ENCODE measurements around the gene SLC35B1. TPM values are rescaled to one million over a fixed set of nuclear protein-coding genes. Genes with fewer than 3 reads are reported as not detected.

The SLC35B1 gene
- total and polyA plus RNA-seq, 10 of the 15 experiments (the other 5 are each of a cell fraction or from before 2014, with no cell fraction given) = 40.0 to 113 (median 51.6) TPM

DNA sequence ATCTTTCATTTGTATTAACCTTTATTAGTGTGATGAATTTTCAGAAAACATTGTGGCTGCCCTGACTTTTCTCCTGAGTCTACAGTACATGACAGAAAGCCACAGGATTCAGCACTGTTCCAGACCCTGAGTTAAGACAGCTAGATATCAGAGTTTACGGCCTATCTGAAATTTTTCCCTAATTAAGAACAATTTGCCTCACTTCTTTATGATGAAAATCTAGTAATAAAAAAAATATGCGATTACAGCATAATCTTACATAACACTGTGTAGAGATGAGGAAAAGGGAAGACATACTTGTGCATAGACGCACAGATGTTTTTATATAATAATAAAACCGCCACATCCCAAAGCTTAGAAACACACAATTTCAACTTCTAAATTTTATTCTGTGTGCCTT, 37.1 kb downstream of the SLC35B1 start:
- ChIA-PET RAD21 (ENCODE audit: unreplicated experiment) (interaction anchor here (0.8 to 1.8 kb wide), 3 partner anchors 11 to 25 kb away, joined by 3 to 4 read pairs (median 3); no protein-coding TSS in a partner anchor), POLR2A (interaction anchor here (1.1 kb wide), 1 partner anchor 9 kb away, joined by 4 read pairs; no protein-coding TSS in a partner anchor), SMC1A (ENCODE audit: uncharacterized antibody, unreplicated experiment) (interaction anchor here (1.1 to 2.1 kb wide), 6 partner anchors 10 to 43 kb away, joined by 4 to 8 read pairs (median 6); no protein-coding TSS in a partner anchor), CTCF (interaction anchor here (1.3 to 3.4 kb wide), 4 partner anchors 20 to 113 kb away, joined by 4 to 11 read pairs (median 6); no protein-coding TSS in a partner anchor)
- ATAC-seq = no peak; the same call in 2 of the 3 replicates
- H3K79me2 ChIP-seq (ENCODE audit: control insufficient read depth, insufficient read depth, low read length) = peaks cover 71% of the 10 kb centered on the region
- BruUV-seq (replicated peaks) = no TSS peak
- H3K27ac ChIP-seq (ENCODE audit: control insufficient read depth, insufficient read depth) = no peak overlapping the region
- H3K4me3 ChIP-seq = no peak overlapping the region
- H2AFZ ChIP-seq (ENCODE audit: control insufficient read depth, low read depth, low read length) = no peak overlapping the region
- H3K4me2 ChIP-seq (ENCODE audit: control insufficient read depth, insufficient read depth) = 0 out of 2 replicates have a peak overlapping the region, but pooled peaks have one; percentile 19
- no peak overlapping the region for H3K9ac ChIP-seq (ENCODE audit: control insufficient read depth, insufficient read depth, low read length)
- H3K9me3 ChIP-seq (replicated peaks; ENCODE audit: control insufficient read depth, insufficient read depth, low read length) = no peaks in the 10 kb centered on the region
- no peaks in the 10 kb centered on the region for H3K27me3 ChIP-seq (replicated peaks in 1 of 2; ENCODE audit: control insufficient read depth in 2 of 2, insufficient read depth in 2 of 2, low read length in 1 of 2)
- H3K36me3 ChIP-seq (ENCODE audit: control insufficient read depth in 2 of 2, insufficient read depth in 2 of 2, low read length in 1 of 2) = no peaks in the 10 kb centered on the region; a peak in 1 of 4 replicates
- peaks cover 1% of the 10 kb centered on the region for H3K4me1 ChIP-seq (ENCODE audit: control insufficient read depth, insufficient read depth, low read length)
- no peaks in the 10 kb centered on the region; the same call in 1 of the 2 replicates for H4K20me1 ChIP-seq (ENCODE audit: control insufficient read depth, insufficient read depth)
- intact Hi-C loops (cut with micrococcal nuclease; ENCODE audit: unreplicated experiment) = no loop called here
- 96% methylated on average over 4 of the region's 4 CpGs for WGBS (ENCODE audit: insufficient coverage, insufficient replicate concordance, low lambda C conversion rate, missing lambda C conversion rate)
- DNase-seq (ENCODE audit: low read depth, low spot score) = no peak
- in situ Hi-C loops (cut with MboI) = no loop called here
- FAIRE-seq = no peak
- TF ChIP-seq CBX3 (IDR thresholded peaks at IDR 0.05; ENCODE audit: borderline replicate concordance, low read depth) (no peak), MEF2A (IDR thresholded peaks at IDR 0.05; ENCODE audit: insufficient read depth, low read depth, low read length) (no peak), NFYA (IDR thresholded peaks at IDR 0.05; ENCODE audit: borderline replicate concordance, low read depth, low read length) (no peak), SPI1 (IDR thresholded peaks at IDR 0.05; ENCODE audit: borderline replicate concordance, insufficient read depth, low read depth, low read length) (no peak), CHD2 (IDR thresholded peaks at IDR 0.05; ENCODE audit: borderline replicate concordance, low read depth, low read length) (no peak), HDAC6 (IDR thresholded peaks at IDR 0.05; ENCODE audit: unreplicated experiment) (no peak), WRNIP1 (IDR thresholded peaks at IDR 0.05; ENCODE audit: borderline replicate concordance, low read depth, low read length) (no peak), CBFB (IDR thresholded peaks at IDR 0.05; ENCODE audit: low read depth) (no peak), TARDBP (IDR thresholded peaks at IDR 0.05; ENCODE audit: borderline replicate concordance) (no peak), MYC (IDR thresholded peaks at IDR 0.05; ENCODE audit: insufficient read depth, insufficient read length, insufficient replicate concordance, low read length, severe bottlenecking) (no peak), BCL11A (IDR thresholded peaks at IDR 0.05; ENCODE audit: low read depth, low read length) (no peak), NRF1 (conservative IDR thresholded peaks at IDR 0.05; ENCODE audit: low read depth, low read length) (no peak), NR2C1 (IDR thresholded peaks at IDR 0.05) (no peak)
- TF ChIP-seq, protein P1, sequence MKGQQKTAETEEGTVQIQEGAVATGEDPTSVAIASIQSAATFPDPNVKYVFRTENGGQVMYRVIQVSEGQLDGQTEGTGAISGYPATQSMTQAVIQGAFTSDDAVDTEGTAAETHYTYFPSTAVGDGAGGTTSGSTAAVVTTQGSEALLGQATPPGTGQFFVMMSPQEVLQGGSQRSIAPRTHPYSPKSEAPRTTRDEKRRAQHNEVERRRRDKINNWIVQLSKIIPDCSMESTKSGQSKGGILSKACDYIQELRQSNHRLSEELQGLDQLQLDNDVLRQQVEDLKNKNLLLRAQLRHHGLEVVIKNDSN (IDR thresholded peaks at IDR 0.05; ENCODE audit: borderline replicate concordance, extremely low read length, insufficient read depth, low read depth, low read length) = no peak
- TF ChIP-seq, protein P2, sequence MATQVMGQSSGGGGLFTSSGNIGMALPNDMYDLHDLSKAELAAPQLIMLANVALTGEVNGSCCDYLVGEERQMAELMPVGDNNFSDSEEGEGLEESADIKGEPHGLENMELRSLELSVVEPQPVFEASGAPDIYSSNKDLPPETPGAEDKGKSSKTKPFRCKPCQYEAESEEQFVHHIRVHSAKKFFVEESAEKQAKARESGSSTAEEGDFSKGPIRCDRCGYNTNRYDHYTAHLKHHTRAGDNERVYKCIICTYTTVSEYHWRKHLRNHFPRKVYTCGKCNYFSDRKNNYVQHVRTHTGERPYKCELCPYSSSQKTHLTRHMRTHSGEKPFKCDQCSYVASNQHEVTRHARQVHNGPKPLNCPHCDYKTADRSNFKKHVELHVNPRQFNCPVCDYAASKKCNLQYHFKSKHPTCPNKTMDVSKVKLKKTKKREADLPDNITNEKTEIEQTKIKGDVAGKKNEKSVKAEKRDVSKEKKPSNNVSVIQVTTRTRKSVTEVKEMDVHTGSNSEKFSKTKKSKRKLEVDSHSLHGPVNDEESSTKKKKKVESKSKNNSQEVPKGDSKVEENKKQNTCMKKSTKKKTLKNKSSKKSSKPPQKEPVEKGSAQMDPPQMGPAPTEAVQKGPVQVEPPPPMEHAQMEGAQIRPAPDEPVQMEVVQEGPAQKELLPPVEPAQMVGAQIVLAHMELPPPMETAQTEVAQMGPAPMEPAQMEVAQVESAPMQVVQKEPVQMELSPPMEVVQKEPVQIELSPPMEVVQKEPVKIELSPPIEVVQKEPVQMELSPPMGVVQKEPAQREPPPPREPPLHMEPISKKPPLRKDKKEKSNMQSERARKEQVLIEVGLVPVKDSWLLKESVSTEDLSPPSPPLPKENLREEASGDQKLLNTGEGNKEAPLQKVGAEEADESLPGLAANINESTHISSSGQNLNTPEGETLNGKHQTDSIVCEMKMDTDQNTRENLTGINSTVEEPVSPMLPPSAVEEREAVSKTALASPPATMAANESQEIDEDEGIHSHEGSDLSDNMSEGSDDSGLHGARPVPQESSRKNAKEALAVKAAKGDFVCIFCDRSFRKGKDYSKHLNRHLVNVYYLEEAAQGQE (IDR thresholded peaks at IDR 0.05; ENCODE audit: low read depth, low read length) = no peak
